AG08396 (cell line): Measurements from ENCODE around the gene DDAH2.
"Not testable (repeated sequence)": the region's sequence is repeated elsewhere in the genome, so short reads cannot be mapped to it uniquely, and the experiment has no call there.

Source experiments
- DNase-seq: peaks from one replicate; pipeline ENCODE4 v3.0.0; 2012; ENCODE audit warnings: low spot score, mixed read lengths

DDAH2 gene

DNA sequence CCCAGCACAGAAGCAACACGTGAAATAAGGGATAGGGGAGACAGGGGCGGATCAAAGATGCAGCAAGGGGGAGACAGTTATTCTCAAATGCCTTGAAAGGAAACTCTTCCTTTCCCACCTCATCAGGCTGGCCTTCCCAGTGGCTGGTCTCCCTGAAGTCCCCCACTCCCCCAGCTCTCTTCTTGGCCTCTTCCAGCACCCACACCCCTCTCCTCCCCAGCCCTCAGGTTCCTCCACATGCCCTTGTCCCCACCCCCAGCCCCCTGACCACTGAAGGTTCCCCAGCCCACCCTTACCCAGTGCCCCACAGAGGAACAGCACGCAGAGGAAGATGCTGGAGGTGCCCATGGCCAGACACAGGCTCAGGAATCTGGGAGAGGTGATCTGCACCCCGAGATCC is 15.6 kb downstream of the DDAH2 start:
- DNase-seq: no peak

DNA sequence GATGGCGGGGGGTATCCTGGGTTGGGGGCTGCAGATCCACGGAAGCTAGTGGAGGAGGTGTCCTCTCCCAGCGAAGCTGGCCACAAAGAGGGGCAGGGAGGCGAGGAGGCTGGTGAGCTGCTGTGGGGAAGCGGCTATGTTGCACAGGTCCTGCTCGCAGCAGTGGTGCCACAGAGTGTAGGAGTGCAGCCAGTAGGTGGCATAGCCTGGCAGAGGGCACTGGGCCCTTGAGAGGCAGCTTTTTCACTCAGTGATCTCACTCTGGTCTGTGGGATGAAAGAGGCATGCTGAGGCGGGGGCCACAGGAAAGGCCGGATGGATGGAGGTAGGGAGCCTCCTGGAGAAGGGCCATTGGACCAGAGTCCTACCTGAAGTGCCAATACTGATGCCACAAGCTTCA is 16.8 kb downstream of the DDAH2 start:
- no peak for DNase-seq

DNA sequence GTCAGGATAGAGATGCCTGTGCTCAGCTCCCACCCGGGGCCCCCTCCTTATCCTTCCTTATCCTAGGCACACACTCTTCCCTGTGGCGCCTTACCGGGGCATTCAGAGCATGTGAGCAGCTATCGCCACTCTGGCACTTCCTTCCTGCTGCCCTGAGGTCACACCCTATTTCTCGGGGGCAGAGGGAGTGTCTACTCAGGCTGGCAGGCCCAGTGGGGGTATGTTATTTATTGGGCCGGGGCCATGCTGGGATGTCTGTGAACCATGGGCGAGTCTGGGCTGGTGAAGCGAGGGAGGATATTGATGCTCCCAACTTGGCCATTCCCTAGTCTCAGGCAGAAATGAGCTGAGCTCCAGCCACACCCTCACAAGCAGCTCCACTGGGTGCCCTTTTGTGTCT is 17.9 kb downstream of the DDAH2 start:
- DNase-seq: no peak

GRCh38 chr6:31710523-31711219 is 18.4 kb downstream of the DDAH2 start:
- no peak for DNase-seq

DNA sequence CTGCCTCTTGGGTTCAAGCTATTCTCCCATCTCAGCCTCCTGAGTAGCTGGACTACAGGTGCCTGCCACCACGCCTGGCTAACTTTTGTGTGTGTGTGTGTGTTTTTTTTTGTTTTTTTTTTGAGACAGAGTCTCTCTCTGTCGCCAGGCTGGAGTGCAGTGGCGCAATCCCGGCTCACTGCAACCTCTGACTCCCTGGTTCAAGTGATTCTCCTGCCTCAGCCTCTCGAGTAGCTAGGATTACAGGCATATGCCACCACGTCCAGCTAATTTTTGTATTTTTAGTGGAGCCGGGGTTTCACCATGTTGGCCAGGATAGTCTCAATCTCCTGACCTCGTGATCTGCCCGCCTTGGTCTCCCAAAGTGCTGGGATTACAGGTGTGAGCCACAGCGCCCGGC is 19.9 kb downstream of the DDAH2 start:
- DNase-seq: not testable (repeated sequence)

GRCh38 chr6:31708224-31708623 is 20.9 kb downstream of the DDAH2 start:
- DNase-seq: no peak

- no peak for DNase-seq
Observed at GRCh38 chr6:31707701-31708100, 21.4 kb downstream of the DDAH2 start.

DNA sequence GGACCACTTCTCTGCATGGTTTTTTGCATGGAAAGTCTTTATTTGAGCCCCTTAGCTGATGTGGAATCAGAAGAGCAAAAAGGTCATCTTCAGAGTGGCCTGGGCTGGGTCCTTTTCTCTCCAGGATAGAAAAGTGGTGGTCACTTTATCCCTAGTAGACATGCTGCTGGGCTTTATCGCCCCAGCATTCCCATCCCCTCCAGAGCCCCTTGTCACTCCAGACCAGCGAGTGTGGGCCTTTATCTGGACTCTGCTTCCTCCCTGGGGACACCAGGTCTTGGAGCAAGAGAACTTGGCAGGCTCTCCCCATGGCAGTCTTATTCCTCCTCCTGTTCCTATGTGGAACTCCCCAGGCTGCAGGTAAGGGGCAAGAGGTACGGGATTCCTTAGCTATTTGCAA is 22.5 kb downstream of the DDAH2 start, which contains the start of gene LY6G6F:
LY6G6F (plus strand) TSS at position 268 of the 400 bp plus-strand sequence; CDS start at position 309, 41 bp downstream.
- no peak for DNase-seq

GRCh38 chr6:31705931-31706330 is 23.2 kb downstream of the DDAH2 start:
- no peak for DNase-seq

DNA sequence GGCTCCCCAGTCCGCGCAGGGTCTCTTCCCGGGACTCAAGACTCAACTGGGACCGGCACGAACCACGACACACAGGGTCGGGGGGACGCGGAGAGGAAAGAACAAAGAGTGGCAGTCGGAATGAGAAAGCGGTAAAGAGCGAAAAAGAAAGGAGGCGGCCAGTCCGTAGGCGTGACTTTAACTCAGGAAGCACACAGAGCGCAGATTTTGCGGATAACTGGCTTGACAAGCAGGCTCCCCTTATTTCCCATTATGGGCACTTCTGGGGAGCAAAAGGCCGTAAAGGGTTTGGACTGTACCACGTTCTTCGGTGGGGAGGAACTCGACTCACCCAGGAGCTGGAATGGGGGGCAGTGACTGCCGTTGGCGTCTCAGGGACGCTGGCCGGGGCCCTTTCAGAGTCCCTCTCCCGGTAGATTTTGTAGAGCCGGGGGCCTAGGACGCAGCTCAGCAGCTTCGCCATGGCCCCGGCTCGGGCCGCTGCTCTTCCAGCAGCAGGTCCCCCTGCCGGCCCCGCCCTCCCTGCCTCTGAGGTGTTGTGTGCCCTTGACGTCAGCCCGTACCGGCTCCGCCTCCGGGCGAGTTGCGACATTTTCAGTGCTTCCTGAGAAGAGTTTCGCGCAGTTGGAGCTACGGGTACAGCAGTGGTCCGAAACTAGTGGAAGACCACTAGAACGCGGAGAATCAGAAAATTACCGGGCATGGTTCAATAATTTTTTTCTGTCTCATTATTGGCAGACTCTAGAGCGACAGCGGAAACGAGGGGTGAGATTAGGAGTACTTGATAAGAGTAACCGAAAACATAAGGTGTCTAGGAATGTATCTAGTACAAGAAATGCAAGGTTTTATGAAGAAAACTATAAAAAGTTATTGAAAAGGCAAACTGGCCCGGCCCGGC is 26.0 kb downstream of the DDAH2 start, which contains the start of gene ABHD16A:
ABHD16A (minus strand) TSS at position 506 of the 898 bp plus-strand sequence; CDS start at position 463, 43 bp downstream.
- peak; percentile 97 for DNase-seq

DNA sequence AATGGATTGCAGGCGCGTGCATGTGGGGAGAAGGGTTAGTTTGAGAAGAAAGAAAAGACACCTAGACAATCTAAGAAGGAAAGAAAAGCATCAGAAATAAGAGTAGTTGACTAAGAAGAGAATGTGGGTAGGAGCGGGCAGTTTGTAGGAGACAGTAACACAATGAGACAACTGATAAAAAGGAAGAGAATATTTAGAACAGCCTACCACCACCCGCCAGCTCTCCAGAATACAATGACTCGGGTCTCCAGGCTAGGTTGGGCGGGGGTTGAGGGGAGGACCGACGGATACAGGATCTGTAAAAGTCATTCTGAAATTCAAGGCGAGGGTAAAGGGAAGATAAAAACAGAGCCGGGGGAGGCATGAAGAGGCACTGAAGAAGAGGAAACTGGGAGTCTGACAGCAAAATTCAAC is 26.7 kb downstream of the DDAH2 start:
- no peak for DNase-seq

- DNase-seq: peak; percentile 54
Observed at GRCh38 chr6:31701666-31702404, 27.3 kb downstream of the DDAH2 start.

GRCh38 chr6:31700740-31701401 is 28.2 kb downstream of the DDAH2 start:
- no peak for DNase-seq

- no peak for DNase-seq
Observed at GRCh38 chr6:31697555-31697954, 31.5 kb downstream of the DDAH2 start.

DNA sequence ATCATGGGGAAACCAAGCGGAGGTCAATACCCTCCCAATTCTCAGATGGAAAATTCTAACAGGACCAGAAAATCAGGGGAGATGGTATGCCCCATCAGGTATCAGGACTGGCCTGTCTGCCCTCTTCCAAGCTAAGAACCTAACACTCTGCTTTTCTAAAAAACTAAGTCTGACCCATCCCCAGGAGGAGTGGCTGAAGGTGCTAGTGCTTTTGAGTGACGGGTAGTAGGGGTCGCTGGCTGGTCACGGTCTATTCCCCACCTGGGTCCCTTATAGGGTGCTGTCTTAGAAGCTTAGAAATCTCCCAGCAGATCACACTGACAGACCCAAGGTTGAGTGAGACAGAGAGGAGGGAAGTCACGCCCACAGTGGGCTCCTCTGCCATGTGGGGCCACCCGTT is 35.6 kb downstream of the DDAH2 start:
- DNase-seq: no peak

GRCh38 chr6:31692886-31693285 is 36.2 kb downstream of the DDAH2 start:
- no peak for DNase-seq

- DNase-seq: no peak
Observed at GRCh38 chr6:31692353-31692752, 36.7 kb downstream of the DDAH2 start.

DNA sequence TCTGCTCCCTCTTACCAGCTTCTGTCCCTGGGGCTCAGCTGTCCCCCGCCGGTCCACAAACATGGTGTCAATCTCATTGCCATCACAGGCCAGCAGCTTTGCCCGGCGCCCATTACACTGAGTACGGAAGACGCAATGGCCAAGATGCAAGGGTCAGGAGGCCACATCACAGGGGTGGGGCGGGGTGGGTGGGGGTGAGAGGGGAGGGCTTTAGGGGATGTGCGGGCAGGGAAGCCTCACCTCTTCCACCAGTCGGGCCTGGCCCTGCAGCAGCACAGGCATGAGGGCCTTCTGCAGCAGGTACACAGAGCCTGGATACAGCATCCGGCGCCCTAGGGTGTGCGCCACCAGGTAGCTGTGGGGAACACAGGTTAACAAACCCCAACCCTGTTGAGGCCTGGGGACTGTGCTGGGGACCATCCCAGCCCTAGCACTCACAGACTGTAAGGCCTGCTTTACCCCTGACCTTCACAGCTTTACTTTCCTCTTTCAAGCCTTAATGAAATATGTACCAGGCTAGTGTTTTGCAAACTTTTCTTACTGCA is 37.5 kb downstream of the DDAH2 start:
- no peak for DNase-seq

DNA sequence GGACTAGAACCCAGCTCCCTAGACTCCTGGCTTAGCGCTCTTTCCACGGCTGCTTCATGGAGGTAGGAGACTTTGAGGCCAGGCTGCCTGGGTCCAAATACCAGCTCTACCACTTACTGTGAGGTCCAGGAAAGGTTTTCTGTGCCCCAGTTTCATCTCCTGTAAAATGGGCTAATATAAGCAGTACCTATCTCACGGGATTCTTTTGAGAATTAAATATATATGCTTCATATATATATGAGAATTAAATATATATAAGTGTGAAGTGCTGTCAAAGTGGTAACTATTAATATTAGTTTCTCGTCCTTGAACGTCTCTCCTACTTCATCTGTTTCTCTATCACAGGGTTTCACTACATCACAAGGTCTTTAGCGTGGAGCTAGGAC is 38.0 kb downstream of the DDAH2 start:
- DNase-seq: no peak

DNA sequence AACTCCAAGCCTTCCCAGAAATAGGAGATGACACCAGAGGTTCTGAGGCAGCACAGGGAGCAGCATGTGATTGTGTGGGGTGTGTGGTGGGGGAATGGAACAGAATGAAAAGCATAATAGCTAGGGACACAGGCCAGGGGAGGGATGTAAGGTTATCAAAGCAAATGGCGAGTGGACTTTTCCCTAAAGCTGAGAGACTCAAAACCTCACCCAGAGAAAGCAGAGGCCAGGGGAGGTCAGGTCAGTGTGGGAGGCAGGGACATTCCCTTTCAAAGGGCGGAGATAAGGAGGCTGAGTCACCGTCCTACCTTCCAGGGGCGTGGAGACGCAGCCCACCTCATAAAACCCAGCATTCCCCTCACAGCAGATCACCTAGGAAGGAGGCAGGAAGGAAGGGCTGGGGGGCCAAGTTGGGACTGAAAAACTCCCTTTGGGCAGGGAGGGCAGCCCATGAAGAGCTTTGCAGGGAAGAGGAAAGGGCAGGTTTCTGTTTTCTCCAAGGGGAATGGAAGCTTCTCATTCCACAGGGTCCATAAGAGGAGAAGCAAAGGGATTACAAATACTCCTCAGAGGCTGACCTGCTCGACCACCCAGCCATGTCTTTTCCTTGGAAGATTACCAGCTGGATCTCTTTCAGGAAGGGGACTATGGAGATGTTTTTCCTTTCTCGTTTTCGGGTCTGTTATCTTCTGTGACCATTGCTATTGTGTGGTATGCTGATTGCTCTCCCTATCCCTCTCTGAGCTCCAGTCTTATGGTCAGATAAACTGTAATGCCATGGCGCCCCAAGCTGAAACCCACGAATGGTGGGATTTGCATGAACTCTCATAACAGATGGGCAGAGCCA is 38.6 kb downstream of the DDAH2 start:
- no peak for DNase-seq
